Measurements from ENCODE around the gene ABCC11.

DNA sequence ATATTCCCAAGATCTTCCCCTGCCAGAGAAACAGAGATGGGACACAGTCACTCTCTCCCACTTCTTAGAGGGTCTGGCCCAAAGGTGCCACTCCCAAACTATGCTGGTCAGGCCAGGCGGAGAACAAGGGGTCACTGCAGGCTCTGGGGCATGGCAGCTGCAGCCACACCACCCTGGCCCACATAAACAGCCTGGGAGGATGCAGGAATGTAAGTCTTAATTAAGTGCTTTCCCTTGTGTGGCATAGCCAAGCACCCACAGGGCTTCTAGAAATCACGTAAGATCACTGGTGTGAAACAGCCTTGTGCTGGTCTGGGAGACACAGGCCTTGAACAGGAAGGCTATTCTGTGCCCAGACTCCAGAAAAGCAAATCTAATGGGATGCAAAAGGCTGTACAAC is 123.1 kb downstream of the ABCC11 start:
- TF ChIP-seq, protein P1, sequence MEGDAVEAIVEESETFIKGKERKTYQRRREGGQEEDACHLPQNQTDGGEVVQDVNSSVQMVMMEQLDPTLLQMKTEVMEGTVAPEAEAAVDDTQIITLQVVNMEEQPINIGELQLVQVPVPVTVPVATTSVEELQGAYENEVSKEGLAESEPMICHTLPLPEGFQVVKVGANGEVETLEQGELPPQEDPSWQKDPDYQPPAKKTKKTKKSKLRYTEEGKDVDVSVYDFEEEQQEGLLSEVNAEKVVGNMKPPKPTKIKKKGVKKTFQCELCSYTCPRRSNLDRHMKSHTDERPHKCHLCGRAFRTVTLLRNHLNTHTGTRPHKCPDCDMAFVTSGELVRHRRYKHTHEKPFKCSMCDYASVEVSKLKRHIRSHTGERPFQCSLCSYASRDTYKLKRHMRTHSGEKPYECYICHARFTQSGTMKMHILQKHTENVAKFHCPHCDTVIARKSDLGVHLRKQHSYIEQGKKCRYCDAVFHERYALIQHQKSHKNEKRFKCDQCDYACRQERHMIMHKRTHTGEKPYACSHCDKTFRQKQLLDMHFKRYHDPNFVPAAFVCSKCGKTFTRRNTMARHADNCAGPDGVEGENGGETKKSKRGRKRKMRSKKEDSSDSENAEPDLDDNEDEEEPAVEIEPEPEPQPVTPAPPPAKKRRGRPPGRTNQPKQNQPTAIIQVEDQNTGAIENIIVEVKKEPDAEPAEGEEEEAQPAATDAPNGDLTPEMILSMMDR (IDR thresholded peaks at IDR 0.05; ENCODE audit: borderline replicate concordance, extremely low read depth, low read length, poor library complexity, severe bottlenecking), result no peak
- TF ChIP-seq EZH2 (IDR thresholded peaks at IDR 0.05; ENCODE audit: borderline replicate concordance, low read depth, low read length, severe bottlenecking), result no peak
